Measurements from ENCODE around the gene MCF2L. TPM values are rescaled to one million over a fixed set of nuclear protein-coding genes. Genes with fewer than 3 reads are reported as not detected.

Gene MCF2L
- total and polyA plus RNA-seq, 8 donors = 16.0 to 83.6 (median 23.6) TPM

DNA sequence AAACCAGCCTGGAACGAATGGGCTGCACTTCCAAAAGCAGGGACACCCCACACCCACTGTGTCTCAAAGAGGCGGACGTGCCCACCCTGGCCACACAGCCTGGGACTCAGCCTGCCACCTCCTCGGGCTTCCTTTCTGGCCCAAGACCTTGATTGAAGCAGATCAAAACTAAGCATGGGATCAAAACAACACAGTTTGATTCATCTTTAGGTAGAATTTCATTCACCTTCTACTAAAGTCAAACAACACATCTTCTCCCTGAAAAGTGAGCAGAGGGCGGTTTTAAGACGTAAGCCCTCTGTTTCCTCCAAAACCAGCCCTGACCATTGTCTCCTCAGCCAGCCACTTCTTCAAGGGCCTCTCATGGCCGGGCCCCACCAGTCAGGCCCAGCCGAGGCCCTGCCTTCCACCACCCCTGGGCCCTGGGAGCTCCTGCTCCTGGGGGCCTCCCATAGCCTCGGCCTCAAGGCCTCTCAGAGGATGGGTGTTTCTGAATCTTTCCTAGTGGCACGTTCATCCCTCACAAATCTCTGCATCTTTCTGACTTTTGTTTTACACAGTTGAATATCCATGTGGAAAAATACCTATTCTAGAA lies 147.3 kb downstream of the MCF2L start:
- no peak for FAIRE-seq
- Histone ChIP-seq H3K36me3 (no peaks in the 10 kb centered on the region), H3K9me3 (no peaks in the 10 kb centered on the region), H3K4me1 (no peaks in the 10 kb centered on the region), H3K27me3 (no peaks in the 10 kb centered on the region), H3K4me3 (no peak overlapping the region), H3K27ac (no peak overlapping the region)
- 74 to 78% methylated on average over 10 of the region's 10 CpGs for WGBS, 2 donors
- no peak for DNase-seq
- intact Hi-C loops (cut with DNase I) = no loop called here
- TF ChIP-seq, protein P1, sequence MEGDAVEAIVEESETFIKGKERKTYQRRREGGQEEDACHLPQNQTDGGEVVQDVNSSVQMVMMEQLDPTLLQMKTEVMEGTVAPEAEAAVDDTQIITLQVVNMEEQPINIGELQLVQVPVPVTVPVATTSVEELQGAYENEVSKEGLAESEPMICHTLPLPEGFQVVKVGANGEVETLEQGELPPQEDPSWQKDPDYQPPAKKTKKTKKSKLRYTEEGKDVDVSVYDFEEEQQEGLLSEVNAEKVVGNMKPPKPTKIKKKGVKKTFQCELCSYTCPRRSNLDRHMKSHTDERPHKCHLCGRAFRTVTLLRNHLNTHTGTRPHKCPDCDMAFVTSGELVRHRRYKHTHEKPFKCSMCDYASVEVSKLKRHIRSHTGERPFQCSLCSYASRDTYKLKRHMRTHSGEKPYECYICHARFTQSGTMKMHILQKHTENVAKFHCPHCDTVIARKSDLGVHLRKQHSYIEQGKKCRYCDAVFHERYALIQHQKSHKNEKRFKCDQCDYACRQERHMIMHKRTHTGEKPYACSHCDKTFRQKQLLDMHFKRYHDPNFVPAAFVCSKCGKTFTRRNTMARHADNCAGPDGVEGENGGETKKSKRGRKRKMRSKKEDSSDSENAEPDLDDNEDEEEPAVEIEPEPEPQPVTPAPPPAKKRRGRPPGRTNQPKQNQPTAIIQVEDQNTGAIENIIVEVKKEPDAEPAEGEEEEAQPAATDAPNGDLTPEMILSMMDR (IDR thresholded peaks at IDR 0.05) = no peak
- ATAC-seq = no peak

DNA sequence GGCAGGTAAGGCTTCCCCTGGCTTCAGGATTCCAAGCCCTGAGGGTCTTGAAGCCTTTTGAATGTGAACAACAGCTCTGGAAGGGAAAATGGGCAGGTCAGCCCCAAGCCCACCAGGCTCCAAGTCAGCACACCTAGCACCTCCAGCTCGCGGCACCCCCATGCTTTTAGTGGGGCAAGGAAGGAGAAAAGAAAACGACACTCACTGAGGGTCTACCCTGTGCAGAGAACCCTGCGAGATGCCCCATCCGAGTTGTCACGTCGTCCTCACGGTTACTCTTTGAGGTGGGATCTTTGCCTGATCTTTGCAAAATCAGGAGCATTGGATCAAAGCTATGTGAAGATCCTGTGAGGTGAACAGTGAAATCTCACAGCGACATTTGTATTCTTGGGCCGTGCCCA lies 147.9 kb downstream of the MCF2L start:
- 61 to 77% methylated on average over 10 of the region's 10 CpGs for WGBS, 2 donors
- H3K4me1 ChIP-seq = no peaks in the 10 kb centered on the region
- H3K4me3 ChIP-seq = no peak overlapping the region
- intact Hi-C loops (cut with DNase I) = no loop called here
- no peak for FAIRE-seq
- H3K27ac ChIP-seq = no peak overlapping the region
- no peaks in the 10 kb centered on the region for H3K27me3 ChIP-seq
- TF ChIP-seq, protein P1 (IDR thresholded peaks at IDR 0.05) = no peak
- ATAC-seq = no peak
- no peaks in the 10 kb centered on the region for H3K9me3 ChIP-seq
- DNase-seq = peak in 1 of 6 donors; percentile 19
- H3K36me3 ChIP-seq = no peaks in the 10 kb centered on the region

GRCh38 chr13:113117335-113117872 lies 148.4 kb downstream of the MCF2L start:
- TF ChIP-seq, protein P1 (IDR thresholded peaks at IDR 0.05) = no peak
- no peaks in the 10 kb centered on the region for H3K4me1 ChIP-seq
- no peak overlapping the region for H3K27ac ChIP-seq
- H3K9me3 ChIP-seq = no peaks in the 10 kb centered on the region
- no peak for FAIRE-seq
- ATAC-seq = no peak
- peak in 1 of 6 donors; percentile 51 for DNase-seq
- WGBS, 2 donors = 81 to 84% methylated on average over 21 to 26 of the region's 26 CpGs
- no peaks in the 10 kb centered on the region for H3K27me3 ChIP-seq
- H3K4me3 ChIP-seq = no peak overlapping the region
- intact Hi-C loops (cut with DNase I) = no loop called here
- no peaks in the 10 kb centered on the region for H3K36me3 ChIP-seq

DNA sequence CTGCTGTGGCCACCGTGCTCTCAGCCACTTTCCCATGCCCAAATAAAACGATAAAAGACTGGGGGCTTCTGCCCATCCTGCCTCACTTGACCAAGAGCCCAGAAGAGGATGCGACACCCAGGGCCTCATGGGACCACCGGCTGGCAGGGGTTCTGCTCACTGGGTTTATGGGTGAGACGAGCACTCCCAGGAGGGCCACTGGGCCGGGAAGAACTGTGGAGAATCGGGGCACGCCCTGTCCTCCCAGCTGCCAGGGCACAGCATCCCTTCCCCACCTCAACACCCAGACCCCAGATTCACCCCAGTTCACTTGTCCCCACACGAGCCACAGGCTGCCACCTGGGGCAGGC lies 148.9 kb downstream of the MCF2L start:
- Histone ChIP-seq H3K36me3 (no peaks in the 10 kb centered on the region), H3K4me3 (no peak overlapping the region), H3K27ac (no peak overlapping the region), H3K4me1 (no peaks in the 10 kb centered on the region), H3K9me3 (no peaks in the 10 kb centered on the region), H3K27me3 (no peaks in the 10 kb centered on the region)
- DNase-seq = peak in 1 of 6 donors; percentile 55
- TF ChIP-seq, protein P1 (IDR thresholded peaks at IDR 0.05) = no peak
- FAIRE-seq = no peak
- no peak for ATAC-seq
- 66 to 76% methylated on average over 9 of the region's 9 CpGs for WGBS, 2 donors
- intact Hi-C loops (cut with DNase I) = no loop called here

- Histone ChIP-seq H3K4me1 (no peaks in the 10 kb centered on the region), H3K27me3 (no peaks in the 10 kb centered on the region), H3K27ac (no peak overlapping the region), H3K9me3 (no peaks in the 10 kb centered on the region), H3K36me3 (no peaks in the 10 kb centered on the region), H3K4me3 (no peak overlapping the region)
- DNase-seq = peak in 2 of 6 donors; percentile 48 to 70
- 75 to 83% methylated on average over 42 of the region's 42 CpGs for WGBS, 2 donors
- no peak for FAIRE-seq
- intact Hi-C loops (cut with DNase I) = no loop called here
- no peak for ATAC-seq
- TF ChIP-seq, protein P1 (IDR thresholded peaks at IDR 0.05) = no peak
Measured at GRCh38 chr13:113118261-113119021, 149.4 kb downstream of the MCF2L start.
